SK-N-MC (cell line): ENCODE measurements around the gene PPP1R1A.

Source experiments
- EZH2 ChIP-seq: fragments of 200-600 bp; sonication (generic); IDR thresholded peaks from one replicate; pipeline ENCODE4 v1.6.1; 2017; ENCODE audit warnings: antibody characterized with exemption
- POLR2AphosphoS5 ChIP-seq: IDR thresholded peaks from 2 replicates; pipeline ENCODE4 v1.6.1; 2012; ENCODE audit warnings: mild to moderate bottlenecking, low read depth, low read length, borderline replicate concordance

GRCh38 chr12:54583726-54584125, 4.7 kb downstream of the PPP1R1A start:
- TF ChIP-seq EZH2 (no peak), POLR2AphosphoS5 (no peak)
